ENCODE measurements around the gene RNF145.

- TF ChIP-seq NRF1 (conservative IDR thresholded peaks at IDR 0.05; ENCODE audit: low read depth, low read length): no peak
- no peak for TF ChIP-seq POLR2AphosphoS5 (IDR thresholded peaks at IDR 0.05; ENCODE audit: low read length)
- no peak for TF ChIP-seq TBL1XR1 (IDR thresholded peaks at IDR 0.05; ENCODE audit: low read depth, low read length)
- TF ChIP-seq RAD21 (IDR thresholded peaks at IDR 0.05; ENCODE audit: insufficient read depth, low read depth, low read length): no peak
- no peak for TF ChIP-seq ZNF217 (IDR thresholded peaks at IDR 0.05)
- TF ChIP-seq YBX1 (IDR thresholded peaks at IDR 0.05): no peak
- TF ChIP-seq ATF2 (IDR thresholded peaks at IDR 0.05; ENCODE audit: low read length): no peak
- TF ChIP-seq NKRF (conservative IDR thresholded peaks at IDR 0.05): no peak
- TF ChIP-seq POLR2A (IDR thresholded peaks at IDR 0.05; ENCODE audit: low read depth, low read length): no peak
- no peak for TF ChIP-seq TCF3 (IDR thresholded peaks at IDR 0.05; ENCODE audit: borderline replicate concordance, insufficient read depth, low read depth, low read length)
- no peak for TF ChIP-seq FOS (IDR thresholded peaks at IDR 0.05; ENCODE audit: borderline replicate concordance, extremely low read depth, insufficient read length)
Observed at GRCh38 chr5:159157552-159157951, 51.8 kb downstream of the RNF145 start.
